Osteoblast (primary cell): ENCODE measurements around the gene STK11. TPM values are rescaled to one million over a fixed set of nuclear protein-coding genes. Genes with fewer than 3 reads are reported as not detected.

Experiments
- DNase-seq: peaks from one replicate; pipeline ENCODE4 v3.0.0; 2011; ENCODE audit warnings: low spot score, mixed read lengths; ENCODE audit not compliant: insufficient read length; ENCODE audit errors: missing footprints
- H2AFZ ChIP-seq: 2 replicates; pipeline ENCODE4 v1.6.0; 2011; ENCODE audit warnings: mild to moderate bottlenecking, low read length
- H3K27ac ChIP-seq: 2 replicates; pipeline ENCODE4 v1.5.1; 2011; ENCODE audit warnings: mild to moderate bottlenecking, low read depth, low read length, moderate library complexity
- H3K27me3 ChIP-seq: 2 replicates; pipeline ENCODE4 v1.6.0; 2012; ENCODE audit warnings: mild to moderate bottlenecking, control low read depth, inconsistent platforms, low read length, moderate library complexity; ENCODE audit not compliant: insufficient read depth
- H3K36me3 ChIP-seq: 2 replicates; pipeline ENCODE4 v1.5.1; 2011; ENCODE audit warnings: mild to moderate bottlenecking, low read length, control low read depth, moderate library complexity; ENCODE audit not compliant: insufficient read depth
- H3K4me1 ChIP-seq: 2 replicates; pipeline ENCODE4 v1.5.1; 2011; ENCODE audit warnings: mild to moderate bottlenecking, low read length, control low read depth, moderate library complexity; ENCODE audit not compliant: insufficient read depth
- H3K4me2 ChIP-seq: 2 replicates; pipeline ENCODE4 v1.6.0; 2011; ENCODE audit warnings: mild to moderate bottlenecking, low read length; ENCODE audit not compliant: insufficient read depth
- H3K4me3 ChIP-seq: fragments of 200-600 bp; sonication (generic); 3 replicates; pipeline ENCODE4 v1.5.1; 2012; ENCODE audit warnings: mild to moderate bottlenecking, low read length, inconsistent platforms; ENCODE audit not compliant: insufficient read depth
- H3K79me2 ChIP-seq: 2 replicates; pipeline ENCODE4 v1.6.0; 2012; ENCODE audit warnings: mild to moderate bottlenecking, low read length, control low read depth, inconsistent platforms; ENCODE audit not compliant: insufficient read depth
- H3K9me3 ChIP-seq: 2 replicates; pipeline ENCODE4 v1.5.1; 2011; ENCODE audit warnings: low read depth, low read length, control low read depth
- H4K20me1 ChIP-seq: 2 replicates; pipeline ENCODE4 v1.6.0; 2012; ENCODE audit warnings: mild to moderate bottlenecking, low read length, control low read depth; ENCODE audit not compliant: insufficient read depth
- total RNA-seq: library from RNA; depleted of rRNA; stranded (reverse); fragments of >200 nt; gene quantifications from 2 replicates; pipeline ENCODE4 v1.2.3, GENCODE V29; 2012
- TF ChIP-seq, protein P1 (sequence below): IDR thresholded peaks from 2 replicates; pipeline ENCODE4 v1.5.1; 2011; ENCODE audit warnings: mild to moderate bottlenecking, low read depth, low read length, moderate library complexity; ENCODE audit errors: extremely low read depth

STK11 gene
- total RNA-seq, 1 donor: 100 TPM

DNA sequence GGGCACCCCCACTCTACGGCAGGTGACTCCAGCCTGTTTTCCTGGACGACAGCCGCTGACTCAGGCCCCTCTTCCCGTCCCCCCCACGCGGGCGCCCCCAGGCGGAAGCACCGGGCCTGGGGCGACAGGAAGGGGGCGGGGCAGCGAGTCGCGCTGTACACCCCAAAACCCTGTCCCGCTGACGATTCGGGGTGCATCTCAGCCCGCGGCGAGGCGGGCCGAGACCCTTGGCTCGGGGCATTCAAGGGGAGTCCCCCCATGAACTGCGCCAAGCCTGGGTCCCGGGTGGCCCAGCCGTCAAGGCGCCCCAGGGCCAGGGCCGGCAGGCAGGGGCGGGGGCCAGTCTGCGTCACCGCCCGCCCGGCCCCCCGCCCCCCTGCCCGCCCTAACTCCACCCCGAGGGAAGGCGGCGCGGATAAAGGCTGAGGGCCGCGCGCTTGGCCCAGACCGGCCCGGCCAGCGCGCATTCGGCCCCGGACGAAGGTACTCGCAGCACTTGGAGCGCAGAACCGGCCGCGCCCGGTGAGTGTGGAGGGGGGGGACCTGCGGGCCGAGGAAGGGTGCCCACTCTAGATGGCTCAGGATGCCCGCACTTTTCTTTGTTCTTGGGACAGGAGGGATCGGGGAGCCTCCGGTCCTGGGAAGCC is 42.7 kb downstream of the STK11 start, which contains the start of gene MIDN:
TSS of gene MIDN (plus strand) at position 445 of the 647 bp plus-strand sequence. CDS start 1,714 bp downstream, outside the sequence.
- H4K20me1 ChIP-seq: peaks cover 24% of the 10 kb centered on the region
- H3K4me2 ChIP-seq: peak within 1 kb of the TSS; percentile 76
- no peaks in the 10 kb centered on the region for H3K27me3 ChIP-seq
- TF ChIP-seq, protein P1, sequence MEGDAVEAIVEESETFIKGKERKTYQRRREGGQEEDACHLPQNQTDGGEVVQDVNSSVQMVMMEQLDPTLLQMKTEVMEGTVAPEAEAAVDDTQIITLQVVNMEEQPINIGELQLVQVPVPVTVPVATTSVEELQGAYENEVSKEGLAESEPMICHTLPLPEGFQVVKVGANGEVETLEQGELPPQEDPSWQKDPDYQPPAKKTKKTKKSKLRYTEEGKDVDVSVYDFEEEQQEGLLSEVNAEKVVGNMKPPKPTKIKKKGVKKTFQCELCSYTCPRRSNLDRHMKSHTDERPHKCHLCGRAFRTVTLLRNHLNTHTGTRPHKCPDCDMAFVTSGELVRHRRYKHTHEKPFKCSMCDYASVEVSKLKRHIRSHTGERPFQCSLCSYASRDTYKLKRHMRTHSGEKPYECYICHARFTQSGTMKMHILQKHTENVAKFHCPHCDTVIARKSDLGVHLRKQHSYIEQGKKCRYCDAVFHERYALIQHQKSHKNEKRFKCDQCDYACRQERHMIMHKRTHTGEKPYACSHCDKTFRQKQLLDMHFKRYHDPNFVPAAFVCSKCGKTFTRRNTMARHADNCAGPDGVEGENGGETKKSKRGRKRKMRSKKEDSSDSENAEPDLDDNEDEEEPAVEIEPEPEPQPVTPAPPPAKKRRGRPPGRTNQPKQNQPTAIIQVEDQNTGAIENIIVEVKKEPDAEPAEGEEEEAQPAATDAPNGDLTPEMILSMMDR: peak; percentile 25
- H3K9me3 ChIP-seq: no peaks in the 10 kb centered on the region
- peak within 1 kb of the TSS; percentile 65 for H2AFZ ChIP-seq
- DNase-seq: peak; percentile 99
- peaks cover 42% of the 10 kb centered on the region for H3K79me2 ChIP-seq
- peak within 1 kb of the TSS; percentile 83 for H3K4me3 ChIP-seq
- peaks cover 8% of the 10 kb centered on the region for H3K36me3 ChIP-seq
- peaks cover 18% of the 10 kb centered on the region for H3K4me1 ChIP-seq
- H3K27ac ChIP-seq: peak within 1 kb of the TSS; percentile 82

DNA sequence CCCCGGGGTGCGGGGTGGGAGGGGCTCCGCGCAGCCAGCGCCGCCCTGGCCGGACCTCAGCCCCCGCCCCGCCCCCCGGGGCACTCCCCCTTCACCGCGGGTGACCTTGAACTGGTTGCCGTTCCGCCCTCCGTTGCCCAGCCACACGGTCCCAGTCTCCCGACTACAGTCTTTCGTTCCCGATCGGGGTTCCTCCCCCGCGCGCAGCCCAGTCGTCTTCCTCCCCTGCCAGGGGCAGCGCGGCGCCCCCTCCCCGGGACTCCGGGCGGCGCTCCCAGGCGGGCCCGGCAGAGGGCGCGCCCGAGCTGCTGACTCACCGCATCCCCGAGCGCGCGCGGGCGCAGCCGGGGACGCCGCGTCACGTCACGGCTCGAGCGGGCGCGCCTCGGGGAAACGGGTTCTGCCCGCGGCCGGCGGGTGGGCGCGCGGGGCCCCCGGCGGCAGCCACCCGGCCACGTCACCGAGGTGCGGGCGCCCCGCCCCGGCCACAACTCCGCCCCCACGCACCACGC is 43.3 kb downstream of the STK11 start:
- Histone ChIP-seq H3K36me3 (peaks cover 12% of the 10 kb centered on the region), H3K27ac (peak overlapping the region; percentile 82), H4K20me1 (peaks cover 20% of the 10 kb centered on the region), H3K27me3 (no peaks in the 10 kb centered on the region), H3K79me2 (peaks cover 42% of the 10 kb centered on the region), H2AFZ (no peak overlapping the region), H3K4me3 (peak overlapping the region; percentile 83), H3K4me2 (peak overlapping the region; percentile 55), H3K4me1 (peaks cover 18% of the 10 kb centered on the region), H3K9me3 (no peaks in the 10 kb centered on the region)
- peak; percentile 99 for DNase-seq
- TF ChIP-seq, protein P1: peak; percentile 50

DNA sequence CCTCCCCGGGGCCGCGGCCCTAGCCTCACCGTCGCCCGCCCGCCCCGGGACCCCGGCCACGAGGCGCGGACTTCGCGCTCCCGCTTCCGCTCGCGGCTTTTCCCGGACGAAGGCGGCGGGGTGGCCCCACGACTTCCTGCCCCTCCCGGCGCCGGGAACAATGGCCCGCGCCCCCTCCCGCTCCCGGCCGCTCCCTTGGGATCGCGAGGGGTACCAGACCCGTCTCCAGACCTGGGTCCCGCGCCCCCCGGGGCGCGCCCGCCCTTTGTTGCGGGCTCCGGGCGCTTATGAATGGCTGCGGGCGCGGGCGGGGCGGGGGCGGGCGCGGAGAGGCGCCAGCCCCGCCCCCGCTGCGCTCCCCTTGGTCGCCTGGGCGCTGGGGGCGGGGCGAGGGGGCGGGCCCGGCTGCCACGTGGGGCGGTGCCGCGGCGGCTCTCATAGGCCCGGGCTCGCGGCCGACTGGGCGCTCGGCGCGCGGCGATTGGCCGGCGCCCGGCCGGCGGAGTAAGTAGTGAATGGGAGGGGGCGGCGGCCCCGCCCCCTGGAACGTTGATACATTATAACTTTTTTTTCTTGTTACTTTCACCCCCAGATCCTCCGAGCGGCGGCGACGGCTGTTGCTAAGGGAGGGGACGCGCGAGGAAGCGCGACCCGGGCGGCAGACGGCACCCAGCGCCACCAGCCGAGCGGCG is 43.9 kb downstream of the STK11 start:
- H3K4me2 ChIP-seq: peak overlapping the region; percentile 18
- H2AFZ ChIP-seq: no peak overlapping the region

More for the DNA sequence above, 43.9 kb downstream of the STK11 start:
- Histone ChIP-seq H4K20me1 (peaks cover 19% of the 10 kb centered on the region), H3K36me3 (peaks cover 19% of the 10 kb centered on the region), H3K4me1 (peaks cover 19% of the 10 kb centered on the region), H3K79me2 (peaks cover 43% of the 10 kb centered on the region), H3K27me3 (no peaks in the 10 kb centered on the region), H3K4me3 (peak overlapping the region; percentile 83), H3K9me3 (no peaks in the 10 kb centered on the region), H3K27ac (peak overlapping the region; percentile 48)
- peak; percentile 100 for DNase-seq
- TF ChIP-seq, protein P1: no peak
